Stimulated activated naive CD4-positive, alpha-beta T cell (primary cell): ENCODE data around the gene PLCD1.
"Not testable (repeated sequence)": the region's sequence is repeated elsewhere in the genome, so short reads cannot be mapped to it uniquely, and the experiment has no call there.

ENCODE experiments used
- DNase-seq, 6 experiments: peaks; one replicate each; lab custom pipeline; 2025; lab: John Stamatoyannopoulos, UW

The PLCD1 gene

DNA sequence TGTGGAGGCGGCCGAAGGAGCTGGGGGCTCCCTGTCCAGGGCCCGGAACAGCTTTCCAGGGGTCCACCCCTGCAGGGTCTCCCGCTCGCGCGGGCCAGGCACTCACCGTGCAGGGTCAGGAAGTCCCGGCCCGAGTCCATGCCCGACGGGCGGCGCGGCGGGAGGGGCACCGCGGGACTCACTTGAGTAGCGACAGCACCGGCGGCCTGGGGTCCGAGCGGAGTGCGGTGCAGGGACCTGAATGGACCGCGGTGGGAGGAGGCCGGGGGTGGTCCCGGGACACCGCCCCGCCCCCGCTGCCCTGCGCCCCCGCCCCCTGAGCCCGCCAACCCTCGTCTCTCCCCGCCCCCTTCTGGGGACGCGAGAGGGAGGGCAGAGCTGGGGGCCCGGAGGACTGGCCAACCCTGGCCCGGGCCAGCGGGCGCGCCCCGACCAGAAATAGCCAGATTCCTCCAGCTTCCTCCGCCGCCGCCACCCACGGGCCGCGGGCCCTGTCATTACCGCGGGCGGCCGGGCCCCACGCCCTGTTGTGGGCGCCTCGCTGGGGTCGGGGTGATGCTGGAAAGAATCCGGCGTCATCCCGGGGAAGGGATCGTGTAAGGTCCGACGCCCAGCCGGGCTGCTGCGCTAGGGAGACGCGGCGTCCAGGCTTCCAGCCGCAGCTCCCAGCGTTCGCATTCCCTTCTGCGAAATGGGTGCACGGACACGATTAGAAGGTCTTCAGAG is at the start of gene PLCD1:
PLCD1 (minus strand) TSS at position 243 of the 726 bp plus-strand sequence; CDS start at position 140, 103 bp downstream.
- DNase-seq, result peak in 5 of 6 experiments; percentile 21 to 50 (median 37)

DNA sequence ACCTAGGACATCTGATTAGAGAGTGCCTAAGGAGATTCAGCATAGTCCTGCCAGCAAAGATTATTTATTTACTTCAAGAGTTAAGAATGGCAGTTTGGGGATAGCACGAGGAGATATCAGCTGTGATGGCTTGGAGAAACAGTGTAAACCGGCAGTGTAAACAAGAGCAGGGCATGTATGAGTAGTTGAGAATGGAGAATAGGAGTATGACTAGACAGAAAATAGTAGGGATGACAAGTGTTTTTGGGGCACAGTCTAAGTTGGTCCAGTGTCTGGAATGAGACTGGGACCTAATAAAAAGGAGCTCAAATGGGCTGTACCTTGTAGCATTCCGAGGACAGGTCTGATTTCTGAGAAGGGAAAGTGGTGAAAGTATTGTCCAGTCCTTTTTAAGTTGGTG is 47.6 kb upstream of the PLCD1 start:
- DNase-seq, result not testable (repeated sequence)

DNA sequence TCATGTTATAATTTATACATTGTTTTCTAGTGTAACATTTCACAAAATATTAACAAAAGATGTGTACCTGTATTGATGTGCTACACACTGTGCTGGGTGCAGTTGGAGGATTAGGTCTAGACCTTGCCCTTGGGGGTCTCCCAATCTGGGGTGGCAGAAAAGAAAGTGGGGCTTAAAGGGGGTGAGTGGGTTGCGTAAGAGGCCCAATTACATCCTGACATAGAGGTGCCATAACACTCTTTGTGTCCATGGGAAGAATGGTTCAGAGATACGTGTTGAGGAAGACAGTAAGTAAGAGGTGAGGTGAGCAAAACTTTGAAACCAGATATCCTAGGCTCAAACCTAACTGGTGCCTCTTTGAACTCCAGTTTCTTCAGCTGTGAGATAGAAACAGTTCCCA is 40.6 kb upstream of the PLCD1 start:
- no peak for DNase-seq

DNA sequence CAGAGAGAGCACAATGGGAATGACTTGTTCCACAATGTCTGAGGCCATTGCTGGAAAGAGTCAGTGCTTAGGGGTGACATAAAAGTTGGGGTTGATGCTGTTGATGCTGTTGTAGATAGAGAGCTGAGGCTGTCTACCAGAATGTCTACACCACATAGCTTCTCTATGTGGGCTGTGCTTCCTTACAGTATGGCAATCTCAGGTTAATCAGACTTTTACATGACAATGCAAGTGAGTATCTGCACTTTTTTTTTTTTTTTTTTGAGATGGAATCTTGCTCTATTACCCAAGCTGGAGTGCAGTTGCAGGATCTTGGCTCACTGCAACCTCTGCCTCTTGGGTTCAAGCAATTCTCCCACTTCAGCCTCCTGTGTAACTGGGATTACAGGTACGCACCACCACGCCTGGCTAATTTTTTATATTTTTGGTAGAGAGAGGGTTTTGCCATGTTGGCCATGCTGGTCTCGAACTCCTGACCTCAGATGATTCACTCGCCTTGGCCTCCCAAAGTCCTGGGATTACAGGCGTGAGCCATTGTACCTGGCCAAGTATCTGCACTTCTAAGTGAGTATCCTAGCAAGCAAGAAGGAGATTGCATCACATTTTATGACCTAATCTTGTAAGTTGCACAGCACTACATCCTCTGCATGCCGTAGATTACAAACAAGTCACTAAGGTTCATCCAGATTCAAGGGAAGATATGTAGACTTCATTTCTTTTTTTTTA is 38.2 kb upstream of the PLCD1 start:
- DNase-seq, result no peak

DNA sequence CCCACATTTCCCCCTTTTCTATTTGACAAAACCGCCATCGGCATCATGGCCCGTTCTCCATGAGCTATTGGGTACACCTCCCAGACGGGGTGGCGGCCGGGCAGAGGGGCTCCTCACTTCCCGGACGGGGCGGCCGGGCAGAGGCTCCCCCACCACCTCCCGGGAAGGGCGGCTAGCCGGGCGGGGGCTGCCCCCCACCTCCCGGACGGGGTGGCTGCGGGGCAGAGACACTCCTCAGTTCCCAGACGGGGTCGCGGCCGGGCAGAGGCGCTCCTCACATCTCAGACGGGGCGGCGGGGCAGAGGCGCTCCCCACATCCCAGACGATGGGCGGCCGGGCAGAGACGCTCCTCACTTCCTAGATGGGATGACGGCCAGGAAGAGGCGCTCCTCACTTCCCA is 35.0 kb upstream of the PLCD1 start:
- DNase-seq, result not testable (repeated sequence)

DNA sequence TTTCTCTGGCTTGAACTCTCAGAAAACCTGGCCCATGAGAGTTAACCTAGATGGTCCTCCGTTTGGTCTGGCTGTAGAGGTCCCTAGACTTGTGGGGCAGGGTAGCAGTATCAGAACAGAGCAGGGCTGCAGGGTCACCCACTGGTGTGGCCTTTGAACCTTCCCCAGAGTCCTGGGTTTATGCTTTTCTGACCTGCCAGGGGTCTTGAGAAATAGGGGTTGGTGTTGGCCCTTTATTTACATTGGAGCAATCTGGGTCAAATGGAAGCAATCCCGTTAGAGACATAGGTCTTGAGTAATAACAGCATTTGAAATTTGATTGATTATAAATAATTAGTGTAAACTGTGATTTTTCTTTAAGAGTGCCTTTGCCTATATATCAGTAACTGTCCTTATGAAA is 33.4 kb upstream of the PLCD1 start:
- no peak for DNase-seq

DNA sequence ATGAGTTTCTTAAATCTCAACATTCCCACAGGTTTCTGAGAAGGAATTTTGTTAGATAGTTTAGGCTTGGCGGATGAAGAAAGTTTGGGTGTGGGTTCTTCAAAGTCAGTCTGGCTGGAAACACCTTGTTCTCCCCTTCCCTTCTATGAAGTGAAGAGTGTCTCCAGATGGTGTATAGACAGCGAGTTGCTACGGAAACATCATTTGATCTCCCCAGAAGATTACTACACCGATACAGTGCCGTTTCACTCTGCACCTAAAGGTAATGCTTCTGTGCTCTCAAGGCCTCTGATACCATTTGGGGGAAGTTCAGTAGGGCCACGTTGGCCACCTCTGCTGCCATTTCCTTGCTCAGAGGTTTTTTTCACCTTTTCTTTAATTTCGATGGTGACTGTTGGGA is 30.1 kb upstream of the PLCD1 start:
- no peak for DNase-seq

DNA sequence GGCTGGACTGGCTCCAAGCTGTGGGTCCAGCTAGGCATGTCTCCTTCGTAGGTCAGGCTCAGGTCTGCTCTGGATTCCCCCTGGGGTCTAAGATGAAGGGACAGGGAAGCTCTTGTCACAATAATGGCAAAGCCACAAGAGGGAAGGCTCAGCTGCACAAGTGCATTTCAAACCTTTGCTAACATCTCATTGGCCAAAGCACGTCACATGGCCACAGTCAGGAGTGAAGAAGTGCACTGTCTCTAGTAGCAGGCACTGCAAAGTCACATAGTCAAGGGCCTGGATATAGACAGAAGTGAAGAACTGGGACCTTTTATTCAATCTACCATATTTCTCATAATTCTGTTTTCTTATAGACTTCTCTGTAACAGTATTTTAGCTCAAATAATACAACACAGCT is 29.7 kb upstream of the PLCD1 start:
- DNase-seq, result no peak

DNA sequence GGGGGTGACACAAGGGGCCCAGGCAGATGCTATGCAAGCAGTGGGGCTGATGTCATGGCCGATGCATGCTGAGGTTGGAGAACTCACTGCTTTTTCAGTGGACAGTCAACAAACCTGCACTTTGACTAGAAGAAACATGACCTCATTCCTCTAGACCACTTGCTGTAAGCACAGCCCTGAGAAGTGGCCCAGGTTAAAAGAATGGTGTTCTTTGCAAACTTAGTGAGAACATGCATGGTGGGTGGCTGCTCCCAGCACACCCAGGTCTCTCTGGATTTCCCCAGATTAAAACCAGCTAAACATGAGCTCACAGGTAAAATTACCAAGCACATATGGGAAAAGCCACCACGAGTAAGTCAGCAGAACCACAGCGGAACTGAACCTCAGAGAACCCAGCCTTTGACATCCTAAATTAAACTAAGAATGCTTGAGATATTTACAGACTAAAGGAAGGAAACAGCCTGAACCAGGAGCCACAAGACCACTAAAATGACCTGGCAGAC is 25.1 kb upstream of the PLCD1 start:
- DNase-seq, result no peak

DNA sequence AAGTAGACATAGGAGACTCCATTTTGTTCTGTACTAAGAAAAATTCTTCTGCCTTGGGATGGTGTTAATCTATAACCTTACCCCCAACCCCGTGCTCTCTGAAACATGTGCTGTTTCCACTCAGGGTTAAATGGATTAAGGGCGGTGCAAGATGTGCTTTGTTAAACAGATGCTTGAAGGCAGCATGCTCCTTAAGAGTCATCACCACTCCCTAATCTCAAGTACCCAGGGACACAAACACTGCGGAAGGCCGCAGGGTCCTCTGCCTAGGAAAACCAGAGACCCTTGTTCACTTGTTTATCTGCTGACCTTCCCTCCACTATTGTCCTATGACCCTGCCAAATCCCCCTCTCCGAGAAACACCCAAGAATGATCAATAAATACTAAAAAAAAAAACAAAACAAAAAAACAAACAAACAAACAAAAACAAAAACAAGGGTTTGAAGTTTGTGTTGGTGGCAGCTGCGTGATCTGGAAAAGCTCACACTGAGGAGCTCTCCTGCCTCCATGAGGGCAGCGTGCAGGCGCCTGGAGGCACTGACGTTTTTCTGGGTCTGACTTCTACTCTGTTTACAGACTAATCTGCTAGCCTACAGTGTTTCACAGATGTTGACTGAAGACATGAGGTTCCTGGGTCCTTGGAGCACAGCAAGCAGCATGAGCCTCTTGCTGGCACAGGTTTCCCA is 24.5 kb upstream of the PLCD1 start:
- not testable (repeated sequence) for DNase-seq

DNA sequence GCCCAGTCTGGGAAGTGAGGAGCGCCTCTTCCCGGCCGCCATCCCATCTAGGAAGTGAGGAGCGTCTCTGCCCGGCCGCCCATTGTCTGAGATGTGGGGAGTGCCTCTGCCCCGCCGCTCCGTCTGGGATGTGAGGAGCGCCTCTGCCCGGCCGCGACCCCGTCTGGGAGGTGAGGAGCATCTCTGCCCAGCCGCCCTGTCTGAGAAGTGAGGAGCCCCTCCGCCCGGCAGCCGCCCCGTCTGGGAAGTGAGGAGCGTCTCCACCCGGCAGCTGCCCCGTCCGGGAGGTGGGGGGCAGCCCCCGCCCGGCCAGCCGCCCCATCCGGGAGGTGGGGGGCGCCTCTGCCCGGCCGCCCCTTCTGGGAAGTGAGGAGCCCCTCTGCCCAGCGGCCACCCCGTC is 23.8 kb upstream of the PLCD1 start:
- not testable (repeated sequence) for DNase-seq

DNA sequence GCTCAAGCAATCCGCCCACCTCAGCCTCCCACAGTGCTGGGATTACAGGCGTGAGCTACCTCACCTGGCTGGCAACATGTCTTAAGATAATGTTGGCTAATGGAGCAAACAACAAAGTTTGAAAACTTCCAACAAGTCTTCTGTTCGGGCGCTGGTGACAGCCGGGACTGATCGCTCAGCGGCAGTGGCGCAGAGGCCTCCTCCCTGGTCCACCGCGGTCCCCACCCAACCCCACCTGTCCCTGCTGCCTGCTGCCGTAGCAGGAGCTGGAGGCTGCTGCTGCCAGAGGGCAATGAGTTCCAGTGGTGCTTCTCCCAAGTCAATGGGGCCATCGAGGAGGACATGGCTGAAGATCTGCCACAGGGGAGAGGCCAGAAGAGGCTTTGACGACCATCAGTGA is 21.7 kb upstream of the PLCD1 start:
- no peak for DNase-seq

DNA sequence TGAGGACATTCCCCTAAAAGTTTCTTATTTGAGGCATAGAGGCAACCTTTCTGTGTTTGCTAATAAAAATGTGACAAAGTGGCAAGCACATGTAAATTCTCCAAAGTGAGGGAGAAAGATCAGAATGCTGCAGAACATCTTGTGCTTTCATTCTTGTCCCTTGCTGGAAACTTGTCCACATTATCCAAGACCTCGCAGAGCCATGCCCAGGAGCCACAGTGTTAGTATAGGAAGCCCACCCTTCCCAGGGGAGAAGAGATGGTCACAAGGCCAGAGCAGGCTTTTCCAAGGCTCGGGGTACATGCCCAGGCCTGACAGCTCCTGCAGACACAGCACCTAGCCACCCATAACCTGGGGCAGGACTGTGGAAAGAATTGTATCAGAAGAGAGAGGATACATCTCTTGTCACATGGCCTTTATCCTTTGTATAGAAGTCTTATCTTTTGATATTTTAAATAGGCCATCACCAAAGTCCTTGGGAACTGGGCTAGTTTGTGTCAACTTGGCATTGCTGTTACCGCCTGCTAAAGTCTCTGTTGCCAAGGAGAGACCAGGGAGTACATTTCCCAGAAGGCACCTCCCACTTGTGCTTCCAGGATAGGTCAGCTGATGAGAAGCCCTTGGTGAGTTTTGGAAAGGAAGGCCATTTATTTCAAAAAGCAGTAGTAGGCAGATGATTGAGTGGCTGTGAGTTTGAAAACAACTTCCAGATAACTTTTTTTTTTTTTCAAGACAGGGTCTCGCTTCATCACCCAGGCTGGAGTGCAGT is 20.1 kb upstream of the PLCD1 start:
- DNase-seq, result no peak

DNA sequence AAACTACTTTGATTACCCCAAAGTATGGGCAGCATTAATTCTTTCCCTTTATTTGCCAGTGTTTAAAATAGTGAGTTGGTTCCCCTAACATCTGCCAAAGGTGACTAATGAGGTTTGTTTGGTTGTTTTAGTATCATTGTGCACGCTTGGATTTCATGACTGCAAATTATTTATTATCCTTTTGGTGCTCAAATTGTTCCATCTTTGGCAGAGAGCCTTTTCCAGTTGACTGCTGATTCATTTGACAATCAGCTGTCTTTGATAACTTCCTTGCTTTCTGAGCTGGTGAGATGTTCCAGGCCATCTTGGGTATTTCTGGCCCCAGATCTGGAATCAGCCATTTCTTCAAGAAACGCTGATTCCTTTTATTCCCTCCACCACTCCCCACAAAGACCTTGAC is 18.5 kb upstream of the PLCD1 start:
- no peak for DNase-seq

DNA sequence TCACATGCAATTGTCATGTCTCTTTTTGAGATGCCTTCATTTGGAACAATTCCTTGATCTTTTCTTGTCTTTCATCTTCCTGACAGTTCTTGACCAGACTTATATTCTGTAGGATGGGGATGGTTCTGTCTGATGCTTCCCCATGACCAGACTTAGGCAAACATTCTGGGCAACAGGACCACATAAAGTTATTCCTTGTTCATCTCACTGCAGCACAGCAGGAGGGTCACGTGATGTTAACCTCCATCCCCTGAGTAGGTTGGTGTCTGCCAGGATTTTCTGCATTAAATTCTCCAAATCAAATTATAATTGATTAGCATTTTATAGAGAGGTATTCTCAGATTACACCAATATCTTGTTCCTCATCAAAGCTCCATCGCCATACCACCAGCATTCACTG is 17.4 kb upstream of the PLCD1 start:
- no peak for DNase-seq

DNA sequence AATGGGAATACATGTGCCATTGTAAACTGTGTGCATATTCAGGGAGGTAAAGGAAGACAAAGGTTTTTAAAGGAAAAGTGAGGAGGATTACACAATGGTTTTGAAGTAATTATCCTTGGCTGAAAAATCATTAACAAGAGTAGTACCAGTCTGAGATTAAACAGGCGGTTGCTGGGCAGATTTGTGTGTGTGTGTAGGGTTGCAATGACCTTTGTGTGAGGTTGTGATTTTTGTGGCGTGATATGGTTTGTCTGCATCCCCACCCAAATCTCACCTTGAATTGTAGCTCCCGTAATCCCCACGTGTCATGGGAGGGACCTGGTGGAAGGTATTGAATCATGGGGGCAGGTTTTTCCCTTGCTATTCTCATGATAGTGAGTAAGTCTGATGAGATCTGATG is 16.6 kb upstream of the PLCD1 start:
- DNase-seq, result no peak

DNA sequence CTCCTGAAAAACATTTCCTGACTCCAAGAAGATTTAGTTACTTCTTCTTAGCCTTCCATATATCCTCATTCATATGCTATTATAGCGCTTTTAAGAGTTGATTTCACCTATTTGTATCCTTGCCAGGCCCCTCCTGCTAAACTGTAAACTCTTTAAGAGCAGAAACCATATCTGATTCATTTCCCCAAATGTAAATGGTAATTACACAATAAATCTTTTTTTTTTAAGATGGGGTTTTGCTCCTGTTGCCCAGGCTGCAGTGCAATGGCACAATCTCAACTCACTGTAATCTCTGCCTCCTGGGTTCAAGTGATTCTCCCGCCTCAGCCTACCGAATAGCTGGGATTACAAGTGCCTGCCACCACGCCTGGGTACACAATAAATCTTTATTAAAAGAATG is 14.0 kb upstream of the PLCD1 start:
- no peak for DNase-seq

DNA sequence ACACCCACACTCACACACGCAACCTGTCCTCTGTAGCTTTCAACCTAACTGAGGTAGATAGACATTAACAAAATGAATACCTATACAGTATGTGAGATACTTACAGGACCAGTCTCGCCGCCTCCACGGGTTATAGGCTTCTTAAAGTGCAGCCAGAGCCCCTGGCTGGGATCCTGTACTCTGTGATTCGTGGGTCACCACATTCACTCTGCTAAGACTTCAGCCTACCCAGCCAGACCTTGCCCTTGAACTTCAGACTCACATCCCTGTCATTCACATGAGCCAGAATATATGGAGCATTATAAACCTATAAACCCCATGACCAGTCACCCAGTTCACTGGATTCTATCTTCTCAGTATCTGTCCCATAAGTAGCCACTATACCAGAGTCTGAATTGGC is 11.0 kb upstream of the PLCD1 start:
- DNase-seq, result no peak

DNA sequence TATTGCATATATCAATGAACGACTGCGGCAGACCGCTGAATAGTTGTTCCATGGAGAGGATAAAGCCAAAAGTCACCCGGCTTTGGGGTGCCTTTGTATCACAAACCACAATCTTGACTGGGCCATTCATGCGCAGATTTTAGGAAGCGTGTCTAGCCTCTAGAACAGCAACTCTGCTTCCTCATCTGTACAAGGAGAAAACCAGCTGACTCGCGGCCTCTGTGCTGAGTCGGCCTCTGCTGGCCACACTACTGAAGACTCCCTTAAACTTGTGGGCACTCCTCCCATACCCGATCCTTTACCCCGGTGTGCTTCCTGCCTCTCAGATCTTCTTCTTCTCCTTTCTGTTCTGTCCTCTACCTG is 10.4 kb upstream of the PLCD1 start:
- DNase-seq, result peak; percentile 25 to 62 (median 38)

DNA sequence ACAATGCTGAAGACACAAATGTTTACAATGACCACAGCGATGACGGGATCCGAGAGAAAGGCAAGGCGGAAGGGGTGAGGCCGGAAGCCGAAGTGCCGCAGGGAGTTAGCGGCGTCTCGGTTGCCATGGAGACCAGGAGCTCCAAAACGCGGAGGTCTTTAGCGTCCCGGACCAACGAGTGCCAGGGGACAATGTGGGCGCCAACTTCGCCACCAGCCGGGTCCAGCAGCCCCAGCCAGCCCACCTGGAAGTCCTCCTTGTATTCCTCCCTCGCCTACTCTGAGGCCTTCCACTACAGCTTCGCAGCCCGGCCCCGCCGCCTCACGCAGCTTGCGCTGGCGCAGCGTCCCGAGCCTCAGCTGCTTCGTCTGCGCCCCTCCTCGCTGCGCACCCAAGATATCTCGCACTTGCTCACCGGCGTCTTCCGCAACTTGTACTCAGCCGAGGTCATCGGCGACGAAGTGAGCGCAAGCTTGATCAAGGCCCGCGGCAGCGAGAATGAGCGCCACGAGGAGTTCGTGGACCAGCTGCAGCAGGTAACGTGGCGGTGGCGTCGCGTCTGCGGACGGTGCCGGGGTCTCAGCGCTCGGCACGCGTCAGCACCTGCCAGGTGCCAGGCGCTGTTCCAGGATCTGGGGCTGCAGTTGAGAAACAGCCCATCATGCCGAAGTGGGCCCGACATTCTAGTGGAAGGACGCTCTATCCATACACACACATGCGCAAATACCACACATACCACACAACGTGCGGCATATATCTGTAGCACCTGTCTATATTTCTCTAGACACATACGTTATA is 9.9 kb upstream of the PLCD1 start, which contains the start of gene DLEC1:
DLEC1 (plus strand) TSS at position 108 of the 798 bp plus-strand sequence; CDS start at position 126, 18 bp downstream.
- DNase-seq, result peak; percentile 69 to 86 (median 74)

DNA sequence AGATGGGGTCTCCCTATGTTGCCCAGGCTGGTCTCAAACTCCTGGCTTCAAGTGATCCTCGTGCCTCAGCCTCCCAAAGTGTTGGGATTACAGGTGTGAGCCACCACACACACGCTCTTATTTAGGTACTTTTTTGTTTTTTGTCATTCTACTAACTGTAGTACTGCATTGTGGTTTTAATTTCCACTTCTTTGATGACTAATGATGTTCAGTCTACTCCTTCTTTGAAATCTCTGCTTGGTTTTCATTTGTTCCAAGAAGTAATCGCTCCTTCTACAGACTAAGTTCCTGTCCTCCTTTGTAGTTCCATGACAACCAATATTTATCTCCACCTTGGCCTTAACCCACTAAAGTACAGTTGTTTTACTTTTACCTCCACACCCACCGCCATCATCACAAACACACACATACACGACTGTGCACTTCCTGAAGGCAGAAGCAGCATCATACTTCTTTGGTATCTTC is 9.0 kb upstream of the PLCD1 start:
- DNase-seq, result peak in 2 of 6 experiments; percentile 7 to 67
